Activated CD4-positive, CD25-positive, alpha-beta regulatory T cell (primary cell): ENCODE data around the gene RNF43.
A peak's percentile ranks its signal among the peaks of the same experiment; 100 is the strongest.

ENCODE experiments used
- DNase-seq, 4 experiments: peaks; one replicate each; lab custom pipeline; 2025; lab: John Stamatoyannopoulos, UW

The RNF43 gene

GRCh38 chr17:58417300-58418092, at the start of gene RNF43:
TSS of gene RNF43 (minus strand) at chr17:58417534. CDS start at chr17:58415577, 1,957 bp downstream.
- peak; percentile 47 to 76 (median 64) for DNase-seq

DNA sequence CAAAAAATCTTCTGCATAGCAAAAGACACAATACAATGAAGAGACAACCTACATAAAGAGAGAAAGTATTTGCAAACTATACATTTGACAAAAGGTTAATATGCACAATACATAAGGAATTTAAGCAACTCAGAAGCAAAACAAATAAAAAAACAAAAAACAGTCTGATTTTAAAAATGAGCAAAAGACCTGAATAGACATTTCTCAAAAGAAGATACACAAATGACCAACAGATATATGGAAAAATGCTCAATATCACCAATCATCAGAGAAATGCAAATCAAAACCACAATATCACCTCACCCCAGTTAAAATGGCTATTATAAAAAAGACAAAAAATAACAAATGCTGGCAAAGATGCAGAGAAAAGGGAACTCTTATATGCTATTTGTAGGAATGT, 38.2 kb upstream of the RNF43 start:
- no peak for DNase-seq

DNA sequence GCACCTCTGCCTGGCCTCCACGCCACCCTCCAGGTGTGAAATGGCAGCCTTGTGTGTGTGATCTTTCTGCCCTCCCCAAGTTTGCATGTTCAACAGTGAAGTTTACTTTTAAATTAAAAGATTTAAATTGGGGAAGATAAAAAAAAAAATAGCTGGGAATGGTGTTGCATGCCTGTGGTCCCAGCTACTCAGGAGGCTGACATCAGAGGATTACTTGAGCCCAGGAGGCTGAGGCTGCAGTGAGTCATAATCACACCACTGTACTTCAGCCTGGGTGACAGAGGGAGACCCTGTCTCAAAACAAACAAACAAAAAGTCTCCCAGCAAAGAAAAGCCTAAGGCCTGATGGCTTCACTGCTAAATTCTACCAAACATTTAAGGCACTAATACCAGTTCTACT, 35.4 kb upstream of the RNF43 start:
- no peak for DNase-seq

DNA sequence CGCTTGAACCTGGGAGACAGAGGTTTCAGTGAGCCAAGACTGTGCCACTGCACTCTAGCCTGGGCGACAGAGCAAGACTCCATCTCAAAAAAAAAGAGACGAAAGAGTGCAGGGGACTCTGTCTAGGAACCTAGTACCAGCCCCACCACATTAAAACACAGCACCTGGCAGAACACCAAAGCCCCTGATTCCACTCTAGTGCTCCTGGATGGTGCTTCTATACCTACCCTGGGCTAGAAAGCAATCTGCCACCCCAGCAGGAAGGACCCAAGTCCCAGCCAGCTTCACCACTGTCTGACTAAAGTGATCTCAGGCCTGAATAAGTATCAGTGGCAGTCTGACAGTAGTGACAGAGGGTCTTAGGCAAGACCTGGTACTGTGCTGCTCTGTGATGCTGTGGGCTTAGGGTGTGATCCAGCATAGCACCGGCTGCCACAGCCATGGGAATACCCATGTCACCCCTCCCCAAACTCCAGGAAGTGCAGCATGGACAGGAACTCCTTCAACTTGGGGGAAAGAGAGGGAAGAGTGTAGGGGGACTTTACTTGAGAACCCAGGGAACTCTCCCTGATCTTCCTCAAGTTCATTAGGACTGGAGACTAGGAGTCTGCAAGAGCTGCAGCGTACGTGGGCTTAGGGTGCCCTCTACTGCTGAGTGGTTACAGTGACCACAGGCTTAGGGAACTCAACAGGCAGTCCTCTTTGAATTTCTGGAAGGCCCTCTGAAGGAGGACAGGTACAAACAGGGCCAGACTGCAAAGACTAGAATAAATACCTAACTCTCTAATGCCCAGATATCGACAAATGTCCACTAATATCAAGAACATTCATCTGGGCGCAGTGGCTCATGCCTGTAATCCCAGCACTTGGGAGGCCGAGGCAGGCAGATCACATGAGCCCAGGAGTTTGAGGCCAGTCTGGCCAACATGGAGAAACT, 30.0 kb upstream of the RNF43 start:
- peak in 3 of 4 experiments; percentile 12 to 44 (median 25) for DNase-seq

DNA sequence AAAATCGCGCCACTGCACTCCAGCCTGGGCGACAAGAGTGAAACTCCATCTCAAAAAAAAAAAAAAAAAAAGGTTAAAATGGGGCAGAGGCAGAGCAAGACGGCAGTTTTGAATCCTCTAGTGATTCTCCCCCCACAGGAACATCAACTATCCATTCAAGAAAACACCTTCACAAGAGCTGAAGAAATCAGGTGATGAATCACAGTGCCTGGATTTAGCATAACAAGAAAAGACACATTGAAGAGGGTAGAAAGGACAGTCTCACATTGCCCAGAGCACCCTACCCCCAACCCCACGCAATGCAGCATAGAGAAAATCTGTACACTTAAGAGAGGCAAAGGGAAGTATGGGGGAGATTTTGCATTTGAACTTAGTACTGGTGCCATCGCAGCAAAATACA, 28.8 kb upstream of the RNF43 start:
- DNase-seq, result no peak

DNA sequence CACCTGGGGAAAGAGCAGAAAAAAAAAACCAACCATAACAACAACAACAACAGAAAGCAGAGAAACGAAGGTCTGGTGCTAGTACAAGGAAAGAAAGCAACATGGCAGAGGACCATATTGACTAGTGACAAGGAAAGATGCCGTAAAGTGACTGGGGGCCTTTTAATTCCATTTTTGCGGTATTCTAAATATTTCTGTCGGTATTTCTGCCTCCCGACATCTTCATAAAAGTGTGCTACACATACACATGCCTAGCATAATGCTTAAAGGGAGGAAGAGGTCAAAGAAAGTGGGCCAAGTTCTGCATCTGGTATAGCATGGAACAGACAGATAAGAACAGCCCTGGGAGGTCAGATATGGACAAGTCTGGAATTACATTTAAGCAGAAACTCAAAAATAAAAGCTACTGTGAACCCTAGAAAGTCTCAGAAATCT, 19.5 kb upstream of the RNF43 start:
- no peak for DNase-seq

- DNase-seq, result no peak
Observed at GRCh38 chr17:58436245-58436644, 18.9 kb upstream of the RNF43 start.

DNA sequence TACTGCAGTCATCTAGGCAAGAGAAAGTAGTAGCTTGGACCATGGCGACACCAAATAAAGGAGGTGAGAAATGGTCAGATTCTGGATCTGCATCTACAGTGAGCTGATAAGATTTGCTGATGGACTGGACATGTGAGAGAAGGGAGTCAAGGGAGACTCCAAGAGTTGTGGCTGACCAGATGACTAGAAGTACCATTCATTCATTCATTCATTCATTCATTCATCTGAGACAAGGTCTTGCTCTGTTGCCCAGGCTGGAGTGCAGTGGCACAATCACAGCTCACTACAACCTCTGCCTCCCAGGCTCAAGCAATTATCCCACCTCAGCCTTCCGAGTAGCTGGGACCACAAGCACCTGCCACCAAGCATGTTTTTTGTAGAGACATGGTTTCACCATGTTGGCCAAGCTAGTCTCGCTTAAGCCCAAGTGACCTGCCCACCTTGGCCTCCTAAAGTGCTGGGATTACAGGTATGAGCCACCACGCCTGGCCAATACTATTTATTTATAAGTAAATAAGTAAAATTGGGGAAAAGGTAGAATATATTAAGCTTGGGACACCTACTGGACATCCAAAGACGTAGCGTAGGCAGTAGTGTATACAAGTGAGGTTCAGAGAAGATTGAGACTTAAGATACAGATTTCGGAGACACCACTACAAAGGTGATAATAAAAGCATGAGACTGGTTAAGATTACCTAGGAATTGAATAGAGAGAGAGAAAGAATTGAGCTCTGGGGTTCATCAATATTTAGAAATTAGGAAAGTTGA, 15.7 kb upstream of the RNF43 start:
- DNase-seq, result no peak

- no peak for DNase-seq
Observed at GRCh38 chr17:58427807-58428206, 10.5 kb upstream of the RNF43 start.

- DNase-seq, result no peak
Observed at GRCh38 chr17:58421711-58422110, 4.4 kb upstream of the RNF43 start.

DNA sequence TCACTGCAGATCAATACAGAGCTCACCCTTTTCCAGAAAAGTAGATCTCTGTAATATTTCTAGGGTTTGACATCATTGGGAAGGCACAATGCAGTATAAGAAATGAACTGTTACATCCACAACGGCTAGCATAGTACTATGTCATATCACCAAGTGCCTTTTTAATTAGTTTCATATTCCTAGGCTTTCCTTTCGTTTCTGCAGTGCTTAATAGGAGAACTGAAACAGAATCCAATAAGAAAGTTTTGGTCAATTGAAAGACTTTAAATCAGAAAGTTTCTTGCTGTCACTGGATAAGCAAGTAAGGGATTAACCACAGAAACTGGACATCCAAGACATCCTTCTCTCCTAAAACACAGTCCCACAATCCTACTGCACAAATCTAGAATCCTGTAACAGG, 3.5 kb upstream of the RNF43 start:
- no peak for DNase-seq

GRCh38 chr17:58416937-58417299, 416 bp downstream of the RNF43 start:
- no peak for DNase-seq

DNA sequence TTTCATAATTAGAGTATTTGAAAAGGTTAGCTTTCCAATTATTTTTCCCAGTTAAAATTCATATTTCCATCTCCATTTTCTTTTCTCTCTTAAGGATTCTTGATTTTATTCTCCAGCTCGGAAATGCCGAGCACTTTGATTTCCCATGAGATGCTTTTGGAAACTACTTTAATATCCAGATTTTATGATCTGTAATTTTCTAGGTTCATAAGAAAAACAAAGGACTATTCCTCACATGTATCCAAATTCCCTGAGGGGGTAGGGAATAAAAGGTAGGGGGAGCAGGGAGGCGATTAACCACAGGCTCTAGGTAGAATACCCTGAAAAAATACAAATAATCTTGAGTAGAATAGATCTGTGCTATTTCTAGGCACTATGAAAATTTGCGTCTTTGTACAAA, 938 bp downstream of the RNF43 start:
- no peak for DNase-seq

DNA sequence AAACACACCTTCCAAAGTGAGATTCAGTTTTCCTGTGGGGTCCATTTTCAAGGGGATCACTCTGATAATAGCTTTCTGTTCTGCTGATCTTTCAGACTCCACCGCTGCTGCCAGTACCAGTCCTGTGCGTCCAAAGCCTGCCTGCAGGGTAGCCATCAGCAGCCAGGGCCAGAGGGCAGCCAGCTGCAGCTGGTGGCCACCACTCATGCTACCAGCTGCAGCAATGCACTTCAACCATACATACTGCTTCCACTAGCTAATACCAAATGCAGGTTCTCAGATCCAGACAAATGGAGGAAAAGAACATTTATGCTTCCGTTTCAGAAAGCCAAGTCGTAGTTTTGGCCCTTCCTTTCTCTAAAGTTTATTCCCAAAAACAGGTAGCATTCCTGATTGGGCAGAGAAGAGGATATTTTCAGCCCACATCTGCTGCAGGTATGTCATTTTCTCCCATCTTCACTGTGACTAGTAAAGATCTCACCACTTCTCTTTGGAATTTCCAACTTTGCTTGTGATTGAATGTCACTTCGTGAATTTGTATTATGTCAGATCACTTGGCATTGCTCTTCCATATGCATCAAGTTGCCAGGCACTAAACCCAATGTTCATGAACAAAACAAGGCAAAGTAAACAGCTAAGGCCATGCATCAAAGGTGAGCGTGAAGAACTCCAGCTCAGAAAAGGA, 1.8 kb downstream of the RNF43 start:
- no peak for DNase-seq

GRCh38 chr17:58414596-58414997, 2.7 kb downstream of the RNF43 start:
- no peak for DNase-seq

DNA sequence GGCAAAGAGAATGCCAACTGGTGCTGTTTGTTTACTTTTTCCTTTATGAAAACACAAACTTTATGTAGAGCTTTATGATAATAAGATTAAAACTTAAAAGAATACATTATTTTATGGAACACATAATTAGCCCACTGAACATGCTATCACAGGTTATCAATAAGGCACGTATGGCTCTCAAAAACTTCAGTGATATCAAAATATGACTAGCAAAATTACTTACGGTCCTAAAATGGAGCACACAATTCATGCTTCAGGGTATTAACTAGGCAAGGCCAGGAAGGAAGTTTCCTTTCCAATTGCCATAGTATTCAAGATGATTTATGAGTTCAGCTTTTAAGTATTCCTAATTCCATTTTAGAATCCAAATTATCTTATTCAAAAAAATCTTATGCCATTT, 3.6 kb downstream of the RNF43 start:
- no peak for DNase-seq

GRCh38 chr17:58412961-58413586, 4.3 kb downstream of the RNF43 start:
- DNase-seq, result no peak

- DNase-seq, result no peak
Observed at GRCh38 chr17:58412064-58412703, 5.2 kb downstream of the RNF43 start.

GRCh38 chr17:58411408-58411894, 5.9 kb downstream of the RNF43 start:
- DNase-seq, result no peak

GRCh38 chr17:58410714-58411407, 6.5 kb downstream of the RNF43 start:
- no peak for DNase-seq
